GM18873 (cell line): Measurements from ENCODE around the gene ACAD10.
"Not testable (repeated sequence)": the region's sequence is repeated elsewhere in the genome, so short reads cannot be mapped to it uniquely, and the experiment has no call there.

Experiments used
- ATAC-seq: cut with Tn5 transposase; IDR thresholded peaks from one replicate; pipeline ENCODE4 v1.9.1; 2021; ENCODE audit warnings: mild to moderate bottlenecking, moderate library complexity, moderate number of reproducible peaks; ENCODE audit not compliant: unreplicated experiment, low FRiP score

The ACAD10 gene

DNA sequence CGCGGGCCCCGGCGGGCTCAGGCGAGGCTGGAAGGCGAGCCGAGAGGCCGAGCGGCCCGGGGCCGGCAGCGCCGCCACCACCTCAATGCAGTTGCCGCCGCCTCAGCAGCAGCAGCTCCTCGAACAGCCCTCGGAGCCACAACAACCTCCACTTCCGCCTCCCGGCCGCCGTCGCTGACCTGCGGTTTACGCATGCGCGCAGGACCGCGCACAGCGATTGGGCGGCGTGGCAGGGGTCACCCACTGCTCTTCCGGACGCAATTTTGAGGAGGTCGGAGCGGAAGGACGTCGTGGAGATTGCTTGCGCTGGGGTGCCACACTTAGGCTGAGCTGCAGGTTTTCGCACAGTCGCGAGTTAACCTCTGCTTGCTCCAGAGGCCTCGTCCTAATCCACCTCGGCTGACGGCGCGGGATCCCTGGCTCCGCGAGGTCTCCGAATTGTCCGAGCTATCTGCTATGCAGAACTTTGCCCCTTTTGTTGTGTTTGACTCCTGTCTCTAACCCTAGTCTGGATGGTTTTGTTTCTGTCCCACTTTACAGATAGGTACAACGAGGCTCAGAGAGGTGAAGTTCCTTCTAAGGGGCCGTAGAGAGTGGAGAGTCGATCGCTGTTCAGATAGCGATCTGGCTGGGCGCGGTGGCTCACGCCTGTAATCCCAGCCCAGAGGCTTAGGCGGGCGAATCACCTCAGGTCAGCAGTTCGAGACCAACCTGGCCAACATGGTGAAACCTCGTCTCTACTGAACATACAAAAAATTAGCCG lies at the start of gene ACAD10, which contains the start of gene BRAP:
Gene ACAD10 (plus strand): TSS at position 243 of the 763 bp plus-strand sequence. CDS start 6,657 bp downstream, outside the sequence.
Gene BRAP (minus strand): TSS at position 146 of the 763 bp plus-strand sequence. CDS start 164 bp downstream, outside the sequence.
- peak; percentile 83 for ATAC-seq

DNA sequence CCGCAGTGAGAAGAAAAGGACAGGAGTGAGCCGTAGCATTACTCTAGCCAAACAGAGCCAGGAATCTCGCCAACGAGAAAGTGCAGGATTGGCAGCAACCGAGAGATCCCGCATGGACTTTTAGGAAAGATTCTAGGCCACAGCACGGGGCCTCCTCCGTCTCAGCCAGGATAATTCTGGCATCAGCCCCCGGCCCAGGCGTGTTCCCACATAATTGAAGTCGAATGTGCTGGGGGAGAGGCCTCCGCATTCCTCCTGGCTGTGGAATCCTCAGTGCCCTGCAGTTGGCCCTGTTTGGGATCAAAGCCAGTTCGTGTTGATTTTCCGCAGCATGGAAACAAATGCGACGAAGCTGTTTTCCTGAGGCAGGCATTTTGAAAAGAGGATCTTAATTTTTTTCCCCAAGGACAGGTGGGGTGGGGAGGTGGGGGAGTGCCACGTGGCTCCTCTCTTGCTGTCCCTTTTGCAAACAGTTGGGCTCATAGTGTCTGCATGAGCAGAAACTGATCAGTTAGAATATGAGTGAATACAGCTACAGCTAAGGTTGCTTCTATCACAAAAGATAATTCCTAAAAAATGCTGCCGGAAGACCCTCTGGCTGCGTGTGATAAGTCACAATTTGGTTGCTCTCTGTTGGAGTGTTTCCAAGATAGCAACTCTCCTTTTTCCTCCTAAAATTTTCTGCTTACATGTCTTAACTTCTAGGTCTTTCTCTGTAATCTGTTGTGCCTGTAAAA lies 49.5 kb upstream of the ACAD10 start:
- no peak for ATAC-seq

DNA sequence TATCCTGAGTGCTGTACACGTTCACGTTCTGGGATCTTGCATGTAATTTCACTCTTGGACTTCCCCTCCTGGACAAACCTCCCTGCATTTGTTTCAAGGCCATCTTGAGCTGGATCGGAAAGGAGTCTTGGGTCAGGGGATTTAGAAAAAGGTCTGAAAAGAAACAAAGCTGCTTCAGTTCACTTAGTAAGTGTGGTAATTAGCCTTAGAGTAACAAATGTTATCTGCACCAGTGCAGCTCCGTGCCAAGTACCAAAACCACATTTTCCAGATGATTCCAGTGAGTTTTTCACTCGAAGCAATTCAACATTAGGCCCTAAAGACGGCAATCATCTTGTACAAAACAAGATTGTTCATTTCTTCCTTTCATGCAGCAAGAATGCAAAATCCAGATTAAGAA lies 47.3 kb upstream of the ACAD10 start:
- ATAC-seq, result no peak

DNA sequence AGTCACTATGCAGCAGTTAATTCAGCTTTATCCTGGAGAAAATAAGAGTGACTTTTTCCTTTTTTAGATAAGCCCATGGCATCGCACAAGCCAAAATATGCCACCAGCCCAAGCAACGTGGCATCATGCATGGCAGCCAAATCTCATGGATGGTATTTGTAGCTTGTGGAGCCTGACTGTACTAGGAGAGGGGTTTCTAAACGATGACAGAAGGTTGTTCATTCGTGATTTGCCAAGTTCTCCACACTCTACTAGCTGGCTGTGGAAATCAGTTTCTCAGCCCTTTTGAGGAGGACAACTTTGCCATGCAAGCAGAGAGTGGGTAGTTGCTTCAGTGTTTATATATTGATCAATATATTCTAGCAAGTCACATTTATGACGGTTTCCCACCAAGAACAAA lies 45.3 kb upstream of the ACAD10 start:
- no peak for ATAC-seq

DNA sequence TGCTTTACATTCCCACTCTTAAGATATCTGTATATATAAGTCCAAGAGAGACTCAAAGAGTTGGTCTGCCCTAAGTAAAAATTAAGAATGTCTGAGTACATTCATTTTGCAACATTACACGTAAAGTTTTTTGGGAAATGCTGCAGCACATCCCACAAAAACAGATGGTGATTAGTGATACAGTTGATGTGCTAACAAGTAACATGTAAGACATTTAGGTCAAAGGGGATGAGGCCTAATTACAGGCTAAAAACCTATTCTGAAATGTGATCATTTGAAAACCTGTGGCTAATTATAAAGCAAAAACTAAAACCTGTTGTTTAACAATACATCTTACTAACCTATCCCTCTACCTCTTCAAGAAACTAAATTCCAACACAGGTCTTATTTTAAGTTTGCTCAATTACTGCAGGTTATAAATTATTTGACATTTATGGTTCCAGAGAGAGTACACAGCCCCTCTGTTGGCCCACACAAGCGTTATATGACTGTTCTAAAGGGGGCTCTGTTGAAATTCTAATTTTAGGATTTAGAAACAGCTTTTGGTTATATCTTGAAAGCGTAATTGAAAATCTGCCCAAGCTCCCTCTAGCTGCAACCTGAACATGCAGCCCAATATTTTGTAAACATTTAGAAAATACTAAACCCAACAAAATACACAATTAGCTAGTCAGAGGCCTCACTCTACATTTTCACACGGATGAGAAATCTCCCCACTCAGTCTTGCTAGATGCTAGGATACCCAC lies 43.0 kb upstream of the ACAD10 start:
- no peak for ATAC-seq

DNA sequence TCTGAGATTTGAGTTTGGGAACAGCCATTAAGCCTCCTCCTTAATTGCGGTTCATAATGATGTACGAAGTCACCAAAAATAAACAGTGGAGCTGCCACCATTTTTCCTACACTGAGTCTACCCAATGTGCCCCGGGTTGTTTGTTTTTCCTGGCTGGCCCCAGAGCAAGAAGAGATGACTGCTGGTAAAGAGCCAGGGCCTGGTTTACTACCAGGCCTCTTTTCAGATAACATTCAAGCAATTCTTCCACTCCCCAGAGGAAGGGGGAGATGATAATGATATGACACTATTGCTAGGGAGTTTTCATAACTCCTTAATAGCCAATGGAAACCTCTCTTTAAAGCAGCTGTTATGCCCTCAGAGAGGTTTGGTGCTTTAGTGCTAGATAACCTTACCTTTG lies 42.4 kb upstream of the ACAD10 start:
- no peak for ATAC-seq

DNA sequence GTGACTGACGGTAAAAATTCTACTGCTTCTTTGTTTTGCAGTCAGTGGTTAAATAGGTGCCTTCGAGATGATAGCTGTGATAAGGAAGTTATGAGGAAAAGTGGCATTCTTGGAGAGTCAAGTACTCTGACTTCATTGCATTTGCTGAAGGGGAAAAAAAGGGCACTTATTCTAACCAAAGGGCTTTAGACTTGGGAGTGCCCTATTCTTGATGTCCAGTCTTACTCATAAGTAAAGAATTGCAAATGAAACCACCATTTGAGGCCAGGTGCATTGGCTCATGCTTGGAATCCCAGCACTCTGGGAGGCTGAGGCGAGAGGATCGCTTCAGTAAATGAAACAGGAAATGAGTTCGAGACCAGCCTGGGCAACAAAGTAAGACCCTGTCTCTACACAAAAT lies 40.4 kb upstream of the ACAD10 start:
- no peak for ATAC-seq

DNA sequence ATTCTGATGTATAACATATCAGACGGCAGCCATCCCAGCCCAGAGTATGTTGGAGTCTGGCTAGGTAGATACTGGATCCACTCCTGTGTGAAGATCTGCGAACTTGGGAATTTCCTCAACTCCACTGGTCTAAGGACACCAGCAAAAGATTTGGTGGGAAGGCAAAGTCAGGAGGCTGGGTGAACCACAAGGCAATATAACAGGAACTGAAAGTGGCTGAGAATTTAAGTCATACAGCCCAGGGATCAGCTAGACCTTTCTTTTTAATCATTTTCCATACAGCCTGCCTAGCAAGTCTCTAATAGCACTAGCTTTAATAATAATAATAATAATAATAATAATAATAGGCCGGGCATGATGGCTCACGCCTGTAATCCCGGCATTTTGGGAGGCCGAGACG lies 34.9 kb upstream of the ACAD10 start:
- no peak for ATAC-seq

DNA sequence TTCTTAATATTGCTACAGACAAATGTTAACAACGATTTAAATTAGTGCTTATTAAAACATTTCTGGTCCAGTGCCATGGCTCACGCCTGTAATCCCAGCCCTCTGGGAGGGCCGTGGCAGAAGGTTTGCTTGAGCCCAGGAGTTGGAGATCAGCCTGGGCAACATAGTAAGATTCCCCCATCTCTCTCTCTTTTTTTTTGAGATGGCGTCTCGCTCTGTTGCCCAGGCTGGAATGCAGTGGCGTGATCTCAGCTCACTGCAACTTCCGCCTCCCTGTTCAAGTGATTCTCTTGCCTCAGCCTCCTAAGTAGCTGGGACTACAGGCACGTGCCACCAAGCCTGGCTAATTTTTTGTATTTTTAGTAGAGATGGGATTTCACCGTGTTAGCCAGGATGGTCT lies 33.3 kb upstream of the ACAD10 start:
- ATAC-seq, result not testable (repeated sequence)

DNA sequence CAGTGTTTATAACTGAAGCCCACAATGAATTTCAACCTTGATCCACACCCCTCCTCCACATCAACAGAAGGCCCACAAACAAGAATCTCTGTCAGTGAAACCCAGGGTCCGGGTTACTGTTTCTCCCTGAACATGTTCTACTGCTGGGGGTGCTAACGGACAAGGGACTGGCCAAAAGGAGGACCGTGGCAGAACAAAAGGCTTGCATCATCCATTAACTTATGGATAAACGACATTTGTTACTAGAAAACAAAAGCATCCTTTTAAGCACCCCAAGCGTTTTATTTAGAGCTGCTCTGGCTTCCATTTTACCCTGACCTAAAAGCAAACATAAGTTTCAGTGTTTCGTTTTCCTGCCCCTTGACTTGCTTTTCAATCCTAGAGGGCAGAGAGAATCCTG lies 32.3 kb upstream of the ACAD10 start:
- no peak for ATAC-seq

DNA sequence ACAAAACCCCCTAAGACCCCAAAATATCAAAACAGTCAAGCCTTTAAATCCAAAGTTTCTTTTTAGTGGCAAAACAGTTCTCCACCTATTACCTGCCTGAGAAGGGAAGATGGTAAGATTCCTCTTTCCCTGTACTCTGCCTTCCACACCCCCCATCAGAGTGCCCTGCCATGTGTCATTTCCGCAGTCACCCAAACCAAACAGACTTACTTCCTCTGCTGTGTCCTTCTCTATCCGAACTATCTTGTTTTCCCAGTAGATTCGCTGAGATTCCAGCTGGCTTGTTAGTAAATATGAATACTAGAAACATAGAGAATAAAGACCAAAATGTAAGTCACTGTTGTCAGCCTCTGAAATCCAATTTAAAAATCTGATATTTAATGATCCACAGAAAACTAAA lies 30.5 kb upstream of the ACAD10 start:
- no peak for ATAC-seq

DNA sequence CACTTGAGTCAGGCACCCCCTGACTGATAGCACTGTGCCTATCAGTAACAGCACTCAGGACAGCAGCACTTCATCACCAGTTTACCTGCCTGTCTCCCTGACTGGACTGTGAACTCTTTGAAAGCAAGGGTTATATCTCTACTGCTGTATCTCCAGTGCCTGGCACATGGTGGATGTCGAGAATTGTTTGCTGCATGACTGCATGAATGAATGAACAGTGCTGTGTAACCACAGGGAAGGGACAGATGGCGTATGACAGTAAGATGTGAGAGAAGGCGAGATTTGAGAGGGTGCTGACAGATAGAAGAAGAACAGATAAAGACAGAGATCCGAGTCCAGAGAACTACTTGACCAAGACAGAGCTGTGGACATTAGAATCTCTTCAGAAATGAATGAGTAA lies 29.8 kb upstream of the ACAD10 start:
- ATAC-seq, result no peak

DNA sequence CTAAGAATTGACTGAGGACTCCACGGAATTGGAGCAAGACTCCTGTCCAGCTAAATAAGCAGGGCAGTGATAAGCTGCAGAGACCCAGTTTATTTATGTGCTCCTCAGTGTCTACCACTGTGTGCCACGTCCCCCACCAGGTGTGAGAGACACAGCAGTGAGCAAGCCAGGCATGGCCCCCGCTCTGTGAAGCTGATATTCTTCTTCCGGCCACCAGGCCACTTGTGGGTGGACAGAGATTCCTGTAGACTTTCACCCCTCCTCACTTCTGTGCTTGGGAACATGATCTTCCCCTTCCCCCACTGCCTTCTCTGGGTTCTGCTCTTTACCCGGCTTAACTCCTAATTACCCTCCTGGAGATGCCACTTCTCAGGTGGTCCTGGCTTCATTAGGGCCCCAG lies 21.4 kb upstream of the ACAD10 start:
- no peak for ATAC-seq

DNA sequence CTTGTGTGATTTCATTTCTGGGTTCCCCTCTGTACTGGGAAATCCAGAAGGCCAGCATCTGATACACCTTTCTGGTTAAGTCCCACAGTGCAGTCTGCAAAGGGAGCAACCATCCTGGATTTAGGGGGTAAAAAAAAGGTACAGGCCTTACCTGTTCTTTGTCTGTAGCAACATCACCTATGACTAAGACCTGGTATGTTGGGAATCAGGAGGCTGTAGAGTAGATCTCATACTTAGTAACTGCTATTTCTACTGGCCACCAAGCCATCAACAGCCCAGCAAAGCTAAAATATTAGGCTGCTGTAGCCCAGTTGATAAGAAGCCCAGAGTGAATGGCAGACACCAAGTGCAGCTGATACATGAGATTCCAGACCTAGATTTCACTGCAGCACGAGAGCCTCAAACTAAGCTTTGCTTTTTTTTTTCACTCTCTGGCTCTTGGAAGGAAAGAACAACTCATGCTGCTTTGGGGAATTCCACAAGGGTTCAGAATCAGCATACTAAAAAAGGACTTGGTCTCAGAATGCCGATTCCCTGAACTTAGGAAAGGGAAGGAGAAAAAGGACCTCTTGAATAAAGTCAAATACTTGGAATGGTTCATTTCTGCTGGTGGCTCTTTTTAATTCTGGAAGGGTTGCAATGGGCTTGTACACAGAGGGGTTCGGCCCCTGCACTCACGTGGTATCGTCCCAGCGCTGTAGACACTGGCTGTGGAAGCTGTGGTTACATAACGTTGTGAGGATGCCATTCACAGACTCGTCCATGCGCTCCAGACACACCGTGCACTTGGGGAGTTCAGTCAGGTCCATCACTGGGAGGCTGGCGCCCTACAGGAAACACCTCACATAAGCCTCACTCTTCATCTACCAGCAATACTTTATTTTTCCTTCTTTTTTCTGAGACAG lies 20.6 kb upstream of the ACAD10 start:
- ATAC-seq, result no peak

DNA sequence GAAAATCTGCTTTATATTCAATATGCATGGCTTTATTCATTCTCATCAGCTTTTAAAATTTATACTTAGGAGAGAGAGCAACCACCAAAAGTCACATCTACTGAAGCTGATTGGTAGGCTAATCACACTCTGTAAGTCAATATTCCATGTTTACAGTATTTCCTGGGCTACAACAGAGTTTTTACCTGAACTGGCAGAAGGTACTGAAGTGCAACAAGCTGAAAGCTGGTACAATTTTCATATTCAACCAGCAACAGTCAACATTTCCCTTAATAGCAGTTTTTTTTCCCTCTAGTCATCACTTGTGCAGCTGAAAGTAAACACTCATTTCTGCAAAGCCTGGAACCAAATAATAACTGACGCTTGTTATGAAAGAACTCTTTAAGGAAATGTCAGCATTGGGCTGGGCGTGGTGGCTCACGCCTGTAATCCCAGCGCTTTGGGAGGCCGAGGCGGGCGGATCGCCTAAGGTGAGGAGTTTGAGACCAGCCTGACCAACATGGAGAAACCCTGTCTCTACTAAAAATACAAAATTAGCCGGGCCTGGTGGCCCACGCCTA lies 13.0 kb upstream of the ACAD10 start:
- no peak for ATAC-seq

DNA sequence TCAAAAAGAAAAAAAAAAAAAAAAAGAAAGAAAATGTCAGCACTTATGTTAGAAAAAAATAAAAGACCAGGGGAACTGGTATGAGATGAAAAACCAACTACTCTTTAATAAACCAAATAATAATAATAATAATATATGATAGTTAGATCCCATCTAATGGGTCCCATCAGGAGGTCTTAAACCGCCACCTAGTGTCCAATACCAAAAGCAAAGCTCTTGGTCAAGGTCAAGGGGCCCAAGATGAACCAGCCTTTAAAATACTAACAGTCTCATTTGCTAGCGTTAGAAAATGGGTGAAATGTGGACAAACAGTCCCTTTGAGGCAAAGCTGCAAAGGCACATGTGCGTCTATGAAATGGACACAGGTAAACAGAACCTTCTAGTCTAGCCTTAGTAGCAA lies 12.3 kb upstream of the ACAD10 start:
- no peak for ATAC-seq

DNA sequence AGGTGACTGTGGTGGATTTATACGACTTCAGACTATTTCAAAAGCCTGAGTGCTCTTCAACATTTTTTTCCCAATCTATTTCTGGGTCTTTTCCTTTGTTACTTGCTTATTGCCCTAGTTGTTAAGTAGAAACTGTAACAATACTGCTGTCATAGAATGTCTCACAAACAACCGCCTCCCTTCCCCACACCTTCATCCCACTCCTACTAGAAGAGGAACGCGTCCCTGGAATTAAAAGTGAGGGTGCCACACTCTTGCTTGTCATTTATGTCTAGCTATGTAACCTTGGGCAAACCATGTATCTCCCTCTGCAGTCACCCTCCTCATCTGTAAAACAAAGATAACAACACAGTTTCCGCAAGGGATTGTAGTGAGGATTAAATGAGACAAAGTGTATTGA lies 8.7 kb upstream of the ACAD10 start:
- no peak for ATAC-seq

DNA sequence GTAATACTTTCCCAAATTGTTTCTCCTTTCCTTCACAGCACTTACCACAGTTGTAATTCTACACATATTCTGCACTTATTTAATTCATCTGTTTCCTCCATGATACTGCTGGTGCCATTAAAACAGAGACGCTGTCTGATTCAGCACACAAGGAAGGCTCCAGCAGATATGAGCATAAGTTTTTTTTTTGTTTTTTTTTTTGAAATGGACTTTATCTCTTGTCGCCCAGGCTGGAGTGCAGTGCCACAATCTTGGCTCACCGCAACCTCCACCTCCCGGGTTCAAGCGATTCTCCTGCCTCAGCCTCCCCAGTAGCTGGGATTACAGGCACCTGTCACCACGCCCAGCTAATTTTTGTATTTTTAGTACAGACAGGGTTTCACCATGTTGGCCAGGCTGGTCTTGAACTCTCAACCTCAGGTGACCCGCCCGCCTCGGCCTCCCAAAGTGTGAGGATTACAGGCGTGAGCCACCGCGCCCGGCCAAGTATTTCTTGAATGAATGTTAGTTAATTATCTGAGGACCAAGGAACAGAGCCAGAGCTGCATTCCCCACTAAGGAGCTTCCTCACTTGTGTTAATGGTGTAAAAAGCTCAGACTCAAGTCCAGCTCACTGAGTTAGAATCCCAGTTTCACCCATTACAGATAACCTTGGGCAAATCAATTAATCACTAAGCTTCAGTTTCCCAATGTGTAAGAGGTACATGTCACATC lies 1.2 kb upstream of the ACAD10 start:
- not testable (repeated sequence) for ATAC-seq

DNA sequence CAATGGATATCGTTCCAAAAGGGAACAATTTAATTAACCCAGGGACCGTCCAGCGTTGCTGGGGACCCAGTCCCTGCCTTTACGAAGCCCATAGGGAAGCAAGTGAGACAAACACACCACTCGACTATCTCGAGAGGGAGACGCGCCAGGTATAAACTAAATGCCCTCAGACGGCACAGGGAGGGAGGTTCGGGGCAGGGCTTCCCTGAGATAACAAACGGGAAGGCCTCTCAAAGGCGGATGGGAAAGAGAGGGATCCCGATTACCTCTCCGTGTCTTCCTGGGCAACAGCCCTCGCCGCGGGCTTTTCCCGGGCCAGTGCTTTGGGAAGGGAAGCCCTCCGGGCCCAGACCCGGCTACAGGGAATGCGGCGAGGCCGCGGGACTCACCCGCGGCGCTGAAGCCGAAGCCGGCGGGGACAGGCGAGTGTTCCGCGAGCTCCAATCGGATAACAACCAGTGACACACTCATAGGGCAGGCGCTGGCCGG lies 487 bp upstream of the ACAD10 start:
- no peak for ATAC-seq
